Activated CD8-positive, alpha-beta memory T cell treated with anti-CD3 and anti-CD28 coated beads, Interleukin-2, amount 50 U/mL, for 48 hours (primary cell): ENCODE results near the gene SLC27A1.
A peak's percentile ranks its signal among the peaks of the same experiment; 100 is the strongest.
"Not testable (repeated sequence)": the region's sequence is repeated elsewhere in the genome, so short reads cannot be mapped to it uniquely, and the experiment has no call there.

Experiments
- DNase-seq: peaks from one replicate; pipeline ENCODE4 v3.0.0-alpha.2; 2020

Gene SLC27A1

DNA sequence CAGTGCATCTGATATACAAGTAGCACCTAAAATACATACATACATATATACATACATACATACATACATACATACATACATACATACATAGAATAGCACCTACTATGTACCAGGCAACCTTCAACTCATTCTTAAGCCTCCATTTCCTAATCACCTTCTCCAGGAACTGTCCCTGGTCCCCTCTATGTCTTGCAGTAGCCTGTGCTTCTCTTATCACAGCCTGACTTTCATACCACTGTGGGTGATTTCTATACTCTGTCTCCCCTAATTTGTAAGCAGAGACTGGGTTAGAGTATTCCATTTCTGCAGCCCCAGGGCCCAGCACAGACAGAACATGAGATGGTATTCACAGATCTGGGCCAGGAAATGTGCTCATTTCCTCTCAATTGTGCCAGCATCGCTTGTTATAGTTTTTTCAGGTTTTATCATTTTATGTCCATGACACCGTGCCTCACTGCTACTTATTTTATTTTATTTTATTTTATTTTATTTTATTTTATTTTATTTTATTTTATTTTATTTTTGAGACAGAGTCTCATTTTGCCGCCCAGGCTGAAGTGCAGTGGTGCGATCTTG, 70.9 kb downstream of the SLC27A1 start:
- DNase-seq: no peak

DNA sequence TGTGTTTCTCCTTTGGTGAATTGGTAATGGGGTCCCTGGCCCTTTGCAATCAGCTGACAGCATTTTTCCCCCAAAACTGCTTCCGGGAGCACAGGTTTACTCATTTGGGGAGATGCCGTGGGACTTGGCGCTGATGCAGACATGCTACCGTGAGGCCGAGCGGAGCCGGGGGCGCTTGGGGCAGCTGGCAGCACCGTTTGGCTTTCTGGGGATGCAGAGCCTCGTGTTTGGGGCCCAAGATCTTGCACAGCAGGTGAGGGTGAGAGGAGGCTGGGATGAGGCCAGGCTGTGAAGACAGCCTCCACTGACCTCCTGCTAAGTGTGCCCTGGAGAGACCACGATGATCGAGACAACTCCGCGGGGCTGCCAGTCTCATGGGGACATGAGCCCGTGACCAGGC, 71.7 kb downstream of the SLC27A1 start:
- no peak for DNase-seq

DNA sequence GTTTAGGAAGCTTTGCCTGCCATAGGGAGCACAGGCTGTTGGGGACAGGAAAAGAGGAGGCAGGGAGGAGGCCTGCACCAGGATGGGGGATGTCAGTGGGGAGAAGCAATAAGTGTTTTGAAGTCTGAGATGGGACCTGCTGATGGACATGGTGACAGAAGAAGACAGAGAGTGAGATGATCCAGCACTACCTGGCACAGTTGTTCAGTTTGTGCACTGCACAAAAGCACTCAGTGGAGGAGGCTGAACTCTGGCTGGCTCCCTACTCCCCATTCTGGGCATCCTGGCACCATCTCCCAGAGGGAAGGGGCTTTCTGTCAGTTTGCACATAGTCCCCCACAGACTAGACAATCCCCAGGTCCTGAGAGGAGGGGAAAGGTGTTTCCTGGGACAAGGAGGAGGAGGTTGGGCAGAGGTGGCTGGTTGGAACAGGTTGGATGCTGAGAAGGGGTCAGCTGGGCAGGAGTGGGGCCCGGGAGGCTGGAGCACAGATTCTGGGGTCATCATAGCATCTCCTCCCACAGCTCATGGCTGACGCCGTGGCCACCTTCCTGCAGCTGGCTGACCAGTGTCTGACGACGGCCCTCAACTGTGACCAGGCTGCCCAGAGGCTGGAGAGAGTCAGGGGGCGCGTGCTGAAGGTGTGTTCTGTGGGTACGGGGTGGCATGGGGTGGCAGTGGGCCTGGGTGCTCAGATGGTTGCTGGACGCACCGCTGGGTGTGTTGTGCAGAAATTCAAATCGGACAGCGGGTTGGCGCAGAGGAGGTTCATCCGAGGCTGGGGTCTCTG, 72.7 kb downstream of the SLC27A1 start:
- DNase-seq: no peak

DNA sequence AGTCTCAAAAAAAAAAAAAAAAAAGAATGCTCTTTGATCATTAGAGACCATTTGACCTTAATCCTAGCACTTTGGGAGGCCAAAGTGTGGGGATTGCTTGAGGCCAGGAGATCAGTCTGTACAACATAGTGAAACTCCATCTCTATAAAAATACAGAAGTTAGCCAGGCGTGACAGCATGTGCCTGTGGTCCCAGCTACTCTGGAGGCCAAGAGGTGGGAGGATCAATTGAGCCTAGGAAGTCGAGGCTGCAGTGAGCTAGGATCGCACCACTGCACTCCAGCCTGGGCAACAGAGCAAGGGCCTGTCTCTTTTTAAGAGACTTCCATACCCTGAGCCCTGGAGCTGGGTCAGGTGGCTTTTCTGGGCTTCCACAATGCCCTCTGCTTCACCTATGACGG, 73.7 kb downstream of the SLC27A1 start:
- no peak for DNase-seq

DNA sequence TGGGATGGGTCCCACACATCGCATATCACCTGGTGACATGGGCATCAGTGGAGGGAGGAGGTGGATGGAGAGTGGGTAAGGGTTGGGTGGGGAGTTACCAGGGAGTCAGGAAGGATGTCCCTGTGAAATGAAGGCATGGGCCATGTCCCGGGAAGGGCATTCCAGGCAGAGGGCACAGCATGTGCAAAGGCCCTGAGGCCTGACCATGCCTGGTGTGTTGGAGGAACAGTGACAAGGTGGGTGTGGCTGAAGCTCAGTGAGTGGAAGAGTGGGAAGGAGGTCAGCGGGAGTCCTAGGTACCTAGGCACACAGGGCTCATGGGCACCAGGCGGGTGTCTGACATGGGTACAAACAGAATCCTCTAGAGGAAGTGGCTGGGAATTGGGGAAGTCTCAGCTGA, 74.1 kb downstream of the SLC27A1 start:
- no peak for DNase-seq

DNA sequence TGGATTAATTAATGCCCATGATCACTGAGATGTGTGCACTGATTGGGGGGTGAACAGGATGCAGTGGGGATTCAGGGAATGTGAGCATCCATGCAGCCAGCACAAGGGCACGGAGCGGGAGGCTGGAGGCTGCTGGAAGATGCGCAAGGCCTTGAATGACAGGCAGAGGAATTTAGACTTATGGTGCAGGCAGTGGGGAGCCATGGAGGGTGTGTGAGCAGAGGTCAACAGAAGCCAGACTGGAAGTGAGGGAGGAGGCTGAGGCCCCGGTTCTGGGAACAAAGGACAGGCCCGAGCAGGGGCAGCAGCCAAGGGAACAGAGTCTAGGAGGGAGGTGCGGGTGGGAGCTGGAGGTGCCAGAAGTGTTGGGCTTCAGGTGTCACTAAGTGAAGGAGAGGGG, 77.8 kb downstream of the SLC27A1 start:
- no peak for DNase-seq

DNA sequence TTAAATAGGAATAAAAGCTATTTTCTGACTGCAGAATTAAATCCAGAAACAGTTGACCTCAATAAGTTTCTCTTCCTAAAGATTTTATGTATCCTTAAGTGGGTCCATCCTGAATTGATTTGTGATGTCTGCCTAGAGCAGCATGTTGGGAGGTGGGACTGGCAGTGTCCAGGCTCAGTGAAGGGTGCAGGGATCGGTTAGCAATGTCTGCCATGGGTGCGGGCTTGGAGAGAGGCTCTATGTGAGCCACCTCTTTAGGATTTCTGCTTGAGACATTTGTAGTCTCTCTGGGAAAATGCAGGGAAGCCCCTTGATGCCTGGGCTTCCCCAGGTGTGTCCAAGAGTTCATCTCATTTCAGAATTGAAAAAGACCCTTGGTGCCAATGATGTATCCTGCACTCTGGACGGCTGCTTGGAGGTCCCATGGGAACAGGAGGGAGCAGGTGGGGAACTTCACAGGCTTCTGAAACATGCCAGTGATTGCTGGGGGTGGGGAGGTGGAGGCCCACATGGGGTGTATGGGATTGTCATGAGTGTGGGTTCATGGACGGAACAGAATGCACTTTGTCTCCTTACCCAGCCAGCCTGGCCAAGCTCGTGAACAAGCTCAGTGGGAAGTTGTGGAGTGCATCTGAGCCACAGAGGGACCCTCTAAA, 78.9 kb downstream of the SLC27A1 start:
- no peak for DNase-seq

DNA sequence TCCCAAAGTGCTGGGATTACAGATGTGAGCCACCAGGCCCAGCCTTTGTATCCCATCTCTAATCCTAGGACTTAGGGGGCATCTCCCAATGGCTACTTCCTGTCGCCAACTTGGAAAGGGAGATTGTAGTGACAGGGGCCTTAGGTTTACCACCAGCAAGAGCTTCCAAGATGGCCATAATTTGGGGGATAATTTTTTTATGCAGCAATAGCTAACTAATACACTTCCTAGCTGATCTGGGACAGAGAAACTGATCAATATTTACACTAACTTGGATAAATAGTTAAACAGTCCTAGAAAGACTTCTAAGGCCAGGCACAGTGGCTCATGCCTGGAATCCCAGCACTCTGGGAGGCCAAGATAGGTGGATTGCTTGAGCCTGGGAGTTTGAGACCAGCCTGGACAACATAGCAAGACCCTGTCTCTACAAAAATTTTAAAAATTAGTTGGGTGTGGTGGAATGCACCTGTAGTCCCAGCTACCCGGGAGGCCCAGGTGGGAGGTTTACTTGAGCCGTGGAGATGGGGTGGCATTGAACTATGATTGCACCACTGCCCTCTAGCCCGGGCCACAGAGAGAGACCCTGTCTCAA, 79.8 kb downstream of the SLC27A1 start:
- DNase-seq: no peak

DNA sequence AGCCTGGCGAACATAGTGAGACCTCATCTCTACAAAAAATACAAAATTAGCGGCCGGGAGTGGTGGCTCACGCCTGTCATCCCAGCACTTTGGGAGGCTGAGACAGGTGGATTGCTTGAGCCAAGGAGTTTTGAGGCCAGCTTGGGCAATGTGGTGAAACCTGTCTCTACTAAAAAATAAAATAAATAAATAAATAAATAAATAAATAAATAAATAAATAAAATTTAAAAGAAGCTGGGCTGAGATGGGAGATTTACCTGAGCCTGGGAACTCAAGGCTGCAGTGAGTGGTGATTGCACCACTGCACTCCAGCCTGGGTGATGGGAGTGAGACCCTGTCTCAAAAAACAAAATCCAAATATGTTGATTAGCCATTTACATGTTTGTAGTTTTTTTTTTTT, 82.4 kb downstream of the SLC27A1 start:
- DNase-seq: not testable (repeated sequence)

DNA sequence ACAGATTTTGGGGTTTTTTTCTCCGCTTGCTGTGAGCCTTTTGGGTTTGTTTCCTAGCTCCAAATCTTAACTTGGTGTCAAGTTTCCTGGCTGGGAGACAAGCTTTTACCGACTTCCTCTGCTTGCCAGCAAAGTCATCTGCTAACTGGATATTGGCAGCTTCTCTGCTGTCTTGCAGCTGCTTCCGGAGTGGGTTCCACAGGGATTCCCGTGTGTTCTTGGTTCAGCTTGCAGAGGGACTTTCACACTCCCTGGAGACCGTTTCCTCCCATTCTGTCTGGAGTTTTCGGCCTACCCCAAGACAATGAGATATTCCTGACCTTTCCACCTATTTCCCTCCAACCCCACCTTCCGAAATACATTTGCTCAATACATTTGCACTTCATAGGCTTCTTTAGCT, 82.9 kb downstream of the SLC27A1 start:
- no peak for DNase-seq

DNA sequence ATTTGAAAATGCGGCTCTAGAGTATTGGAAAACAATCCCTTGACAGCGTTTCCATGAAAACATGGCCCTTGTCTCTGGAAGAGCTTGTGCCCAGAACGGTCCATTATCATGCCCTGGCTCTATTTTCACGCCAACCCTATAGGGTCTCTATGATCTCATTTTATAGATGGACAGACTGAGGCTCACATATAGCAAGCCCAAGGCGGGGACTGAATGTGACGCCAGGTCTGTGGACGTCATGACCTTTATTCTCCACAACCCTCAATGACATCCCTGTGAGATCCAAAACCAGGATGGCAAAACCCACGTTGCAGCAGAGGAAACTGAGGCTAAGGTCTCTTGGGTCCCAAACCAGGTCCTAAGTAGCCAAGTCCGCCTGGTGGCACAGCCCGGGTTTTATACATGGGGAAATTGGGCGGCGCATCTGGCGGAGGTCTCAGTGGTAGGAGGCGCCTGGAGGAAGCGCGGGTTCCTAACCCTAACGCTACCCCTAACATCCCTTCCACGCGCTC, 84.7 kb downstream of the SLC27A1 start:
- DNase-seq: no peak

DNA sequence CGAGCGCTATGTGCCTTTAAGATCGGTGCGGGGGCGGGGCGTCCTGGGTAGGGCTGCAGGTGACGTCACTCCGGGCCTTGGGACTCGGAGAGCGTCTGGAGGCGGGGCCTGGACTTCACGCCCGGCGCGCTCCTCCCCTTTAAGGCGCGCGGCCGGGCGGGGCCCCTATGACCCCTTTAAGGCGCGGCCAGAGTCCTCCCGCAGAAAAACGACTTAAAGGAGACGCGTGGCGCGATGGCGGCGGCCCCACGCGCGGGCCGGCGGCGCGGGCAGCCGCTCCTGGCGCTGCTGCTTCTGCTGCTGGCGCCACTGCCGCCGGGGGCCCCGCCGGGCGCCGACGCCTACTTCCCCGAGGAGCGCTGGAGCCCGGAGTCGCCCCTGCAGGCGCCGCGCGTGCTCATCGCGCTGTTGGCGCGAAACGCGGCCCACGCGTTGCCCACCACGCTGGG, 85.2 kb downstream of the SLC27A1 start, which contains the start of gene COLGALT1:
TSS of gene COLGALT1 (plus strand) at position 170 of the 449 bp plus-strand sequence. CDS start at position 235, 65 bp downstream.
- DNase-seq: peak; percentile 100
